Endothelial cell of umbilical vein (primary cell): Measurements from ENCODE around the gene DPYD. TPM values are rescaled to one million over a fixed set of nuclear protein-coding genes. Genes with fewer than 3 reads are reported as not detected.

ENCODE experiments used
- BruUV-seq: library from RNA; stranded (reverse); fragments of 400-500 nt; replicated peaks from 2 replicates; lab custom pipeline; 2021; lab: Mats Ljungman, UMichigan
- CTCF ChIA-PET: fragments of 300-600, 350-600 bp; sonication (Branson Sonifier 250); formaldehyde crosslinking; loops from one replicate; lab custom pipeline; 2021; ENCODE audit warnings: antibody characterized with exemption, inconsistent platforms; lab: Charles Lee
- POLR2A ChIA-PET: fragments of 300-600, 350-600 bp; sonication (Branson Sonifier 250); formaldehyde crosslinking; loops from one replicate; lab custom pipeline; 2021; ENCODE audit warnings: antibody characterized with exemption, inconsistent platforms; lab: Charles Lee
- DNase-seq: peaks from one replicate; pipeline ENCODE4 v3.0.0-alpha.2; 2011; ENCODE audit warnings: low read depth, low spot score
- FAIRE-seq: peaks from 2 replicates; lab custom pipeline; 2011; peaks lifted over from hg19 to GRCh38; lab: Jason Lieb, UNC
- H2AFZ ChIP-seq: 2 replicates; pipeline ENCODE4 v1.6.0; 2012; ENCODE audit warnings: low read depth, low read length, control low read depth, inconsistent platforms
- H3K27ac ChIP-seq: 2 replicates; pipeline ENCODE4 v1.5.1; 2011; ENCODE audit warnings: low read depth, mild to moderate bottlenecking, control low read depth, low read length, moderate library complexity; ENCODE audit not compliant: insufficient read depth
- H3K27me3 ChIP-seq, 2 experiments: 2 replicates each; pipeline versions ENCODE4 v1.6.0 to v1.6.1; 2011; ENCODE audit warnings: low read length in 2 of 2, mixed read lengths in 1 of 2; ENCODE audit not compliant: control insufficient read depth in 2 of 2, insufficient read depth in 2 of 2
- H3K36me3 ChIP-seq, 2 experiments: 2 replicates in 1 of 2; 3 replicates in 1 of 2; pipeline ENCODE4 v1.5.1; 2011; ENCODE audit warnings: low read length in 2 of 2, mild to moderate bottlenecking in 1 of 2, moderate library complexity in 1 of 2; ENCODE audit not compliant: control insufficient read depth in 2 of 2, insufficient read depth in 2 of 2; ENCODE audit errors: extremely low read depth in 1 of 2
- H3K4me1 ChIP-seq: 3 replicates; pipeline ENCODE4 v1.5.1; 2011; ENCODE audit warnings: mild to moderate bottlenecking, low read length; ENCODE audit not compliant: control insufficient read depth, insufficient read depth; ENCODE audit errors: extremely low read depth
- H3K4me2 ChIP-seq: 2 replicates; pipeline ENCODE4 v1.6.1; 2011; ENCODE audit warnings: low read length, control low read depth, mixed read lengths; ENCODE audit not compliant: insufficient read depth
- H3K4me3 ChIP-seq, 3 experiments: fragments of 200-600 bp in 1 of 3; sonication (generic), shearing (Covaris generic) in 1 of 3; replicated peaks in 1 of 3; 2 replicates each; pipeline ENCODE4 v1.5.1; 2011 to 2016; ENCODE audit warnings: control low read depth in 3 of 3, low read length in 3 of 3, mild to moderate bottlenecking in 2 of 3, inconsistent platforms in 1 of 3, low read depth in 1 of 3, moderate library complexity in 1 of 3; ENCODE audit not compliant: insufficient read depth in 1 of 3
- H3K79me2 ChIP-seq: 2 replicates; pipeline ENCODE4 v1.6.0; 2012; ENCODE audit warnings: low read length, inconsistent platforms; ENCODE audit not compliant: control insufficient read depth, insufficient read depth
- H3K9ac ChIP-seq: replicated peaks from 2 replicates; pipeline ENCODE3; 2011; ENCODE audit warnings: low read length, control low read depth; ENCODE audit not compliant: insufficient read depth; ENCODE audit errors: extremely low read depth
- H3K9me1 ChIP-seq: replicated peaks from 3 replicates; pipeline ENCODE4 v1.6.0; 2011; ENCODE audit warnings: mild to moderate bottlenecking, low read length; ENCODE audit not compliant: control insufficient read depth, insufficient read depth; ENCODE audit errors: extremely low read depth
- H3K9me3 ChIP-seq: replicated peaks from 2 replicates; pipeline ENCODE4 v1.5.1; 2012; ENCODE audit warnings: low read length, inconsistent platforms; ENCODE audit not compliant: control insufficient read depth, insufficient read depth
- H4K20me1 ChIP-seq: replicated peaks from 2 replicates; pipeline ENCODE3; 2011; ENCODE audit warnings: mild to moderate bottlenecking, low read length; ENCODE audit not compliant: control insufficient read depth, insufficient read depth; ENCODE audit errors: extremely low read depth
- CTCF ChIP-seq, 2 donors: IDR thresholded peaks; 1 replicate in 1 of 2; 2 replicates in 1 of 2; pipeline ENCODE4 v1.5.1; 2011; ENCODE audit warnings: low read length in 2 of 2, mild to moderate bottlenecking in 2 of 2, moderate library complexity in 2 of 2, control low read depth in 1 of 2, inconsistent platforms in 1 of 2, low read depth in 1 of 2; ENCODE audit not compliant: insufficient read depth in 1 of 2; ENCODE audit errors: extremely low read depth in 1 of 2
- EZH2 ChIP-seq: IDR thresholded peaks from 2 replicates; pipeline ENCODE4 v1.6.1; 2012; ENCODE audit warnings: borderline replicate concordance, low read depth, mild to moderate bottlenecking, moderate library complexity, low read length, inconsistent platforms; ENCODE audit not compliant: severe bottlenecking
- FOS ChIP-seq: IDR thresholded peaks from 2 replicates; pipeline ENCODE4 v1.6.1; 2011; ENCODE audit warnings: mild to moderate bottlenecking, low read length, moderate library complexity, borderline replicate concordance; ENCODE audit not compliant: insufficient read depth
- GATA2 ChIP-seq: IDR thresholded peaks from 2 replicates; pipeline ENCODE4 v1.7.0; 2011; ENCODE audit warnings: low read depth, mild to moderate bottlenecking, moderate library complexity, mixed read lengths, low read length; ENCODE audit not compliant: insufficient read length, insufficient read depth
- JUN ChIP-seq: IDR thresholded peaks from 2 replicates; pipeline ENCODE4 v1.6.1; 2011; ENCODE audit warnings: borderline replicate concordance, low read depth; ENCODE audit not compliant: insufficient read length, insufficient read depth
- MAX ChIP-seq: IDR thresholded peaks from 2 replicates; pipeline ENCODE4 v1.6.1; 2011; ENCODE audit not compliant: insufficient read depth, insufficient read length
- MYC ChIP-seq: IDR thresholded peaks from one replicate; pipeline ENCODE4 v1.6.1; 2011; ENCODE audit warnings: mild to moderate bottlenecking, low read depth, low read length
- POLR2A ChIP-seq: IDR thresholded peaks from 2 replicates; pipeline ENCODE4 v1.6.1; 2012; ENCODE audit warnings: low read depth, mild to moderate bottlenecking, control low read depth, low read length
- POLR2AphosphoS5 ChIP-seq: IDR thresholded peaks from 2 replicates; pipeline ENCODE4 v1.6.1; 2012; ENCODE audit warnings: low read depth, mild to moderate bottlenecking, control low read depth, low read length, moderate library complexity; ENCODE audit not compliant: insufficient read depth
- dilution Hi-C: fragments of 300-500 bp; cut with MboI; formaldehyde crosslinking; loops from one replicate; pipeline ENCODE4 v1.15.0; 2019; ENCODE audit warnings: low sequenced_read_pairs; ENCODE audit not compliant: extremely low pct_ligation_motif_present
- intact Hi-C: fragments of 100-400 bp; cut with micrococcal nuclease; formaldehyde crosslinking; loops from one replicate; pipeline ENCODE4 v1.10.0; 2022
- polyA plus RNA-seq, 4 experiments: library from polyadenylated mRNA; depleted of rRNA in 3 of 4; stranded (reverse) in 3 of 4; unstranded in 1 of 4; fragments of >200 nt; gene quantifications; 2 replicates each; pipeline versions ENCODE4 v1.2.1 to v1.2.3, GENCODE V29; 2011 to 2012; ENCODE audit warnings: missing spikeins in 1 of 4
- total RNA-seq: library from RNA; stranded (reverse); gene quantifications from 2 replicates; pipeline ENCODE4 v1.2.3, GENCODE V29; 2021

The DPYD gene
- total and polyA plus RNA-seq, 2 donors (not counting 3 experiments of a cell fraction or from before 2014, with no cell fraction given) = 4.6 to 15.1 TPM

- H4K20me1 ChIP-seq = no peaks in the 10 kb centered on the region
- H3K4me1 ChIP-seq = peaks cover 22% of the 10 kb centered on the region
- DNase-seq (peak; percentile 71), FAIRE-seq (peak; percentile 77)
- TF ChIP-seq GATA2 = no peak
- TF ChIP-seq EZH2 = no peak
- no peak for TF ChIP-seq POLR2AphosphoS5
- TF ChIP-seq POLR2A = no peak
- TF ChIP-seq JUN = no peak
- TF ChIP-seq FOS = no peak
- no peak for TF ChIP-seq MYC
- no peaks in the 10 kb centered on the region for H3K27me3 ChIP-seq
- dilution Hi-C loops (no loop called here), intact Hi-C loops (no loop called here)
- no peak overlapping the region for H3K4me3 ChIP-seq
- ChIA-PET POLR2A (no interaction called here), CTCF (interaction anchor here (0.6 to 1.6 kb wide), 2 partner anchors 387 to 404 kb away, joined by 3 to 4 read pairs; no protein-coding TSS in a partner anchor)
- no peak overlapping the region for H3K27ac ChIP-seq
- H3K9ac ChIP-seq = no peak overlapping the region
- no peaks in the 10 kb centered on the region for H3K36me3 ChIP-seq
- no TSS peak for BruUV-seq
- H3K9me1 ChIP-seq = no peaks in the 10 kb centered on the region
- H3K79me2 ChIP-seq = no peaks in the 10 kb centered on the region
- H2AFZ ChIP-seq = peak overlapping the region; percentile 17
- H3K4me2 ChIP-seq = no peak overlapping the region
- no peaks in the 10 kb centered on the region for H3K9me3 ChIP-seq
Measured at GRCh38 chr1:97630948-97631347, 289.9 kb downstream of the DPYD start.

GRCh38 chr1:97630281-97630680 lies 290.6 kb downstream of the DPYD start:
- no peak overlapping the region for H3K4me2 ChIP-seq
- no peak overlapping the region for H3K9ac ChIP-seq
- no peaks in the 10 kb centered on the region for H3K9me3 ChIP-seq
- H3K36me3 ChIP-seq = no peaks in the 10 kb centered on the region
- no peaks in the 10 kb centered on the region for H3K79me2 ChIP-seq
- peaks cover 22% of the 10 kb centered on the region for H3K4me1 ChIP-seq
- no peak overlapping the region for H3K4me3 ChIP-seq
- ChIA-PET CTCF (interaction anchor here (1.6 kb wide), 1 partner anchor 387 kb away, joined by 4 read pairs; no protein-coding TSS in a partner anchor), POLR2A (no interaction called here)
- TF ChIP-seq POLR2A (no peak), JUN (no peak), EZH2 (no peak), MAX (no peak), POLR2AphosphoS5 (no peak), FOS (no peak), MYC (no peak), GATA2 (no peak), CTCF (IDR thresholded peaks at IDR 0.05; ENCODE audit: extremely low read depth in 1 of 2, insufficient read depth in 1 of 2, low read depth in 1 of 2, low read length in 2 of 2) (no peak)
- intact Hi-C loops (no loop called here), dilution Hi-C loops (no loop called here)
- no peak overlapping the region for H2AFZ ChIP-seq
- H3K9me1 ChIP-seq = no peaks in the 10 kb centered on the region
- no peaks in the 10 kb centered on the region for H4K20me1 ChIP-seq
- DNase-seq (peak; percentile 13), FAIRE-seq (no peak)
- no TSS peak for BruUV-seq
- no peaks in the 10 kb centered on the region for H3K27me3 ChIP-seq
- no peak overlapping the region for H3K27ac ChIP-seq
